KMS-11 (cell line): ENCODE data around the gene R3HCC1L.
"Not testable (repeated sequence)": the region's sequence is repeated elsewhere in the genome, so short reads cannot be mapped to it uniquely, and the experiment has no call there.

Experiments
- H2AFZ ChIP-seq: fragments of 200-600 bp; sonication (generic); 2 replicates; pipeline ENCODE4 v1.6.1; 2016; ENCODE audit warnings: antibody characterized with exemption, mixed run types, low read depth
- H3K27ac ChIP-seq: fragments of 200-600 bp; sonication (generic); 2 replicates; pipeline ENCODE4 v1.6.1; 2016; ENCODE audit warnings: mild to moderate bottlenecking, mixed run types
- H3K27me3 ChIP-seq: fragments of 200-600 bp; sonication (generic); 2 replicates; pipeline ENCODE4 v1.6.1; 2017; ENCODE audit warnings: mild to moderate bottlenecking, low read depth, mixed run types, moderate library complexity; ENCODE audit not compliant: insufficient read depth
- H3K36me3 ChIP-seq: fragments of 200-600 bp; sonication (generic); 2 replicates; pipeline ENCODE4 v1.6.1; 2017; ENCODE audit warnings: mild to moderate bottlenecking, mixed run types; ENCODE audit not compliant: insufficient read depth
- H3K4me1 ChIP-seq: fragments of 200-600 bp; sonication (generic); 2 replicates; pipeline ENCODE4 v1.6.1; 2016; ENCODE audit warnings: mild to moderate bottlenecking, low read depth, mixed run types; ENCODE audit not compliant: poor library complexity, severe bottlenecking
- H3K4me2 ChIP-seq: fragments of 200-600 bp; sonication (generic); 2 replicates; pipeline ENCODE4 v1.7.0; 2016; ENCODE audit warnings: mild to moderate bottlenecking, mixed run types
- H3K4me3 ChIP-seq: fragments of 200-600 bp; sonication (generic); IDR thresholded peaks from 2 replicates; pipeline ENCODE4 v1.6.1; 2017; ENCODE audit warnings: low read depth, low read length, mixed read lengths; ENCODE audit not compliant: insufficient read depth
- H3K79me2 ChIP-seq: fragments of 200-600 bp; sonication (generic); 2 replicates; pipeline ENCODE4 v1.6.1; 2016; ENCODE audit warnings: low read depth, mixed run types; ENCODE audit not compliant: insufficient read depth
- H3K9ac ChIP-seq: fragments of 200-600 bp; sonication (generic); 2 replicates; pipeline ENCODE4 v1.6.1; 2016; ENCODE audit warnings: mild to moderate bottlenecking, mixed run types
- H4K20me1 ChIP-seq: fragments of 200-600 bp; sonication (generic); 2 replicates; pipeline ENCODE4 v1.6.1; 2016; ENCODE audit warnings: mild to moderate bottlenecking, mixed run types; ENCODE audit not compliant: insufficient read depth
- CTCF ChIP-seq: fragments of 200-600 bp; sonication (generic); conservative IDR thresholded peaks from 2 replicates; pipeline ENCODE4 v1.6.1; 2017; ENCODE audit warnings: low read depth, mild to moderate bottlenecking, antibody characterized with exemption, low read length, moderate library complexity, mixed read lengths

Gene R3HCC1L

GRCh38 chr10:98134117-98134430 is 383 bp upstream of the R3HCC1L start:
- Histone ChIP-seq H3K4me3 (no peak overlapping the region), H3K27ac (no peak overlapping the region), H4K20me1 (0 out of 2 replicates have a peak, but pooled peaks cover 5% of the 10 kb centered on the region), H3K79me2 (peaks cover 43% of the 10 kb centered on the region), H3K4me1 (peaks cover 22% of the 10 kb centered on the region), H2AFZ (peak overlapping the region; percentile 97), H3K4me2 (peak overlapping the region; percentile 33), H3K9ac (no peak overlapping the region), H3K27me3 (no peaks in the 10 kb centered on the region), H3K36me3 (no peaks in the 10 kb centered on the region)
- TF ChIP-seq CTCF = no peak

GRCh38 chr10:98135222-98135899 is 904 bp downstream of the R3HCC1L start:
- no peaks in the 10 kb centered on the region for H3K27me3 ChIP-seq
- H3K27ac ChIP-seq = peak overlapping the region; percentile 76
- peak overlapping the region; percentile 80 for H3K4me2 ChIP-seq
- H3K36me3 ChIP-seq = no peaks in the 10 kb centered on the region
- H3K4me3 ChIP-seq = no peak overlapping the region
- TF ChIP-seq CTCF = no peak
- 0 out of 2 replicates have a peak, but pooled peaks cover 13% of the 10 kb centered on the region for H4K20me1 ChIP-seq
- H3K9ac ChIP-seq = peak overlapping the region; percentile 92
- peak overlapping the region; percentile 97 for H2AFZ ChIP-seq
- peaks cover 54% of the 10 kb centered on the region for H3K79me2 ChIP-seq
- peaks cover 22% of the 10 kb centered on the region for H3K4me1 ChIP-seq

GRCh38 chr10:98136775-98137174 is 2.3 kb downstream of the R3HCC1L start:
- H3K27ac ChIP-seq, H3K27me3 ChIP-seq, H3K4me2 ChIP-seq, H3K4me3 ChIP-seq, H3K36me3 ChIP-seq, H2AFZ ChIP-seq, H3K9ac ChIP-seq: not testable (repeated sequence)
- Histone ChIP-seq H3K4me1 (peaks cover 25% of the 10 kb centered on the region), H4K20me1 (0 out of 2 replicates have a peak, but pooled peaks cover 13% of the 10 kb centered on the region), H3K79me2 (peaks cover 59% of the 10 kb centered on the region)

GRCh38 chr10:98138031-98138430 is 3.6 kb downstream of the R3HCC1L start:
- no peak overlapping the region for H2AFZ ChIP-seq
- H4K20me1 ChIP-seq = 0 out of 2 replicates have a peak, but pooled peaks cover 13% of the 10 kb centered on the region
- no peak overlapping the region for H3K4me2 ChIP-seq
- H3K4me3 ChIP-seq = no peak overlapping the region
- no peaks in the 10 kb centered on the region for H3K27me3 ChIP-seq
- peaks cover 28% of the 10 kb centered on the region for H3K4me1 ChIP-seq
- no peaks in the 10 kb centered on the region for H3K36me3 ChIP-seq
- peaks cover 69% of the 10 kb centered on the region for H3K79me2 ChIP-seq
- no peak for TF ChIP-seq CTCF
- no peak overlapping the region for H3K27ac ChIP-seq
- no peak overlapping the region for H3K9ac ChIP-seq

- Histone ChIP-seq H3K27ac (no peak overlapping the region), H3K36me3 (no peaks in the 10 kb centered on the region), H3K4me1 (peaks cover 24% of the 10 kb centered on the region), H3K4me2 (no peak overlapping the region), H4K20me1 (0 out of 2 replicates have a peak, but pooled peaks cover 13% of the 10 kb centered on the region), H3K9ac (no peak overlapping the region), H3K27me3 (no peaks in the 10 kb centered on the region), H3K4me3 (no peak overlapping the region), H2AFZ (no peak overlapping the region), H3K79me2 (peaks cover 69% of the 10 kb centered on the region)
- no peak for TF ChIP-seq CTCF
Observed at GRCh38 chr10:98139431-98139830, 5.0 kb downstream of the R3HCC1L start.
